K562 (cell line): ENCODE results near the gene WASF2. TPM values are rescaled to one million over a fixed set of nuclear protein-coding genes. Genes with fewer than 3 reads are reported as not detected.

Source experiments
- ATAC-seq: fragments of 200-7000 bp; cut with Tn5 transposase; 3 replicates; pipeline ENCODE4 v1.9.1; 2020; ENCODE audit warnings: moderate library complexity
- BruUV-seq: library from RNA; stranded (reverse); fragments of 400-500 nt; replicated peaks from 2 replicates; lab custom pipeline; 2021; lab: Mats Ljungman, UMichigan
- CTCF ChIA-PET: fragments of 300-600 bp; formaldehyde crosslinking; extraction: SDS; loops from one replicate; lab custom pipeline; 2021; ENCODE audit warnings: low intra/inter-chr PET ratio; lab: Yijun Ruan, JAX
- POLR2A ChIA-PET: fragments of 300-600, 350-650 bp; sonication (Branson Sonifier 250); formaldehyde crosslinking; extraction: SDS; loops from one replicate; lab custom pipeline; 2021; ENCODE audit warnings: antibody characterized with exemption, inconsistent platforms; lab: Yijun Ruan, JAX
- DNase-seq, 4 experiments: peaks; one replicate each; pipeline versions ENCODE4 v3.0.0 to v3.0.0-alpha.2; 2011 to 2018; ENCODE audit warnings: low spot score in 3 of 4, mixed read lengths in 3 of 4; ENCODE audit errors: extremely low read depth in 1 of 4
- FAIRE-seq: peaks from 2 replicates; lab custom pipeline; 2011; peaks lifted over from hg19 to GRCh38; lab: Jason Lieb, UNC
- H2AFZ ChIP-seq: 2 replicates; pipeline ENCODE4 v1.6.0; 2011; ENCODE audit warnings: low read depth, low read length, control low read depth, inconsistent platforms
- H3K27ac ChIP-seq: fragments of 200-600 bp; 3 replicates; pipeline ENCODE4 v1.8.0; 2011; ENCODE audit warnings: low read depth, mild to moderate bottlenecking, control low read depth, inconsistent platforms, low read length, moderate library complexity, mixed read lengths; ENCODE audit errors: extremely low read depth
- H3K27me3 ChIP-seq, 2 experiments: fragments of 300-600 bp in 1 of 2; 2 replicates in 1 of 2; 3 replicates in 1 of 2; pipeline versions ENCODE4 v1.6.0 to v1.8.0; 2011; ENCODE audit warnings: inconsistent platforms in 2 of 2, low read length in 2 of 2, mild to moderate bottlenecking in 1 of 2, mixed read lengths in 1 of 2, moderate library complexity in 1 of 2; ENCODE audit not compliant: control insufficient read depth in 2 of 2, insufficient read depth in 2 of 2
- H3K36me3 ChIP-seq: fragments of 300-600 bp; 3 replicates; pipeline ENCODE4 v1.8.0; 2011; ENCODE audit warnings: mild to moderate bottlenecking, low read length, inconsistent platforms; ENCODE audit not compliant: control insufficient read depth, insufficient read depth
- H3K4me1 ChIP-seq, 2 experiments: fragments of 200-600 bp in 1 of 2; replicated peaks in 1 of 2; 2 replicates in 1 of 2; 3 replicates in 1 of 2; pipeline versions ENCODE4 v1.5.1 to v1.8.0; 2011; ENCODE audit warnings: inconsistent platforms in 2 of 2, low read length in 2 of 2, mild to moderate bottlenecking in 1 of 2, mixed read lengths in 1 of 2, moderate library complexity in 1 of 2; ENCODE audit not compliant: control insufficient read depth in 2 of 2, insufficient read depth in 2 of 2
- H3K4me2 ChIP-seq: 2 replicates; pipeline ENCODE4 v1.6.1; 2011; ENCODE audit warnings: low read length, control low read depth, inconsistent platforms, mixed read lengths; ENCODE audit not compliant: insufficient read depth
- H3K4me3 ChIP-seq: fragments of 200-600 bp; sonication (generic), shearing (Covaris generic); 2 replicates; pipeline ENCODE4 v1.5.1; 2016; ENCODE audit warnings: control low read depth, inconsistent platforms
- H3K79me2 ChIP-seq: fragments of 200-600 bp; 3 replicates; pipeline ENCODE4 v1.8.0; 2011; ENCODE audit warnings: low read length, inconsistent platforms; ENCODE audit not compliant: control insufficient read depth, insufficient read depth
- H3K9ac ChIP-seq, 2 experiments: 2 replicates each; pipeline versions ENCODE4 v1.6.0 to v1.6.1; 2011; ENCODE audit warnings: low read depth in 2 of 2, low read length in 2 of 2, control low read depth in 1 of 2, inconsistent platforms in 1 of 2, mild to moderate bottlenecking in 1 of 2, mixed read lengths in 1 of 2; ENCODE audit not compliant: insufficient read depth in 1 of 2
- H3K9me1 ChIP-seq: one replicate; pipeline ENCODE4 v1.6.0; 2011; ENCODE audit warnings: inconsistent platforms, mild to moderate bottlenecking, low read length, moderate library complexity; ENCODE audit not compliant: control insufficient read depth, insufficient read depth
- H3K9me3 ChIP-seq: replicated peaks from 2 replicates; pipeline ENCODE4 v1.5.1; 2011; ENCODE audit warnings: low read depth, low read length, inconsistent platforms; ENCODE audit not compliant: control insufficient read depth, insufficient read depth
- H4K20me1 ChIP-seq: replicated peaks from 2 replicates; pipeline ENCODE4 v1.6.1; 2011; ENCODE audit warnings: low read length, inconsistent platforms, mixed read lengths; ENCODE audit not compliant: control insufficient read depth, insufficient read depth
- ATF1 ChIP-seq, 2 experiments: fragments of 450-650 bp in 1 of 2; IDR thresholded peaks; 2 replicates each; pipeline ENCODE4 v1.6.1; 2016; ENCODE audit warnings: missing compliant biosample characterization in 1 of 2, missing genetic modification characterization in 1 of 2
- BRF1 ChIP-seq: IDR thresholded peaks from 3 replicates; pipeline ENCODE4 v1.6.1; 2011; ENCODE audit warnings: borderline replicate concordance, mild to moderate bottlenecking; ENCODE audit not compliant: insufficient read length; ENCODE audit errors: extremely low read depth
- EGR1 ChIP-seq: fragments of 450-650 bp; conservative IDR thresholded peaks from 2 replicates; pipeline ENCODE4 v1.6.1; 2017; ENCODE audit warnings: mild to moderate bottlenecking
- GABPB2 ChIP-seq: fragments of 250-450 bp; sonication (Bioruptor Pico); conservative IDR thresholded peaks from 2 replicates; pipeline ENCODE4 v1.5.1; 2021; ENCODE audit warnings: mild to moderate bottlenecking
- ID3 ChIP-seq, 2 experiments: fragments of 250-450 bp in 1 of 2; fragments of 450-650 bp in 1 of 2; sonication (Bioruptor Pico) in 1 of 2; IDR thresholded peaks; 2 replicates each; pipeline versions ENCODE4 v1.6.1 to v1.8.0; 2016 to 2021; ENCODE audit warnings: mild to moderate bottlenecking in 2 of 2, moderate library complexity in 2 of 2, missing compliant biosample characterization in 1 of 2, missing genetic modification characterization in 1 of 2
- NFE2 ChIP-seq: IDR thresholded peaks from 2 replicates; pipeline ENCODE4 v1.6.1; 2014; ENCODE audit warnings: antibody characterized with exemption, low read depth
- PRMT5 ChIP-seq: sonication (generic); formaldehyde crosslinking; IDR thresholded peaks from 2 replicates; pipeline ENCODE4 v1.5.0; 2020; ENCODE audit warnings: missing genetic modification reagents
- SFPQ ChIP-seq: fragments of 200-400 bp; formaldehyde crosslinking; IDR thresholded peaks from 2 replicates; pipeline ENCODE4 v1.6.1; 2017; ENCODE audit warnings: mild to moderate bottlenecking, low read depth, low read length, moderate library complexity
- SMARCE1 ChIP-seq: fragments of 450-650 bp; IDR thresholded peaks from 2 replicates; pipeline ENCODE4 v1.7.1; 2016; ENCODE audit warnings: mild to moderate bottlenecking
- ZNF318 ChIP-seq, 2 experiments: fragments of 450-650 bp; IDR thresholded peaks; 2 replicates each; pipeline ENCODE4 v1.6.1; 2016; ENCODE audit warnings: mild to moderate bottlenecking in 2 of 2, borderline replicate concordance in 1 of 2, low read depth in 1 of 2, moderate library complexity in 1 of 2
- WGBS: fragments of 100-300 bp; shearing (Covaris generic); methylation state at CpG from one replicate; pipeline ENCODE4 v1.1.6; 2016; ENCODE audit warnings: low coverage, mixed read lengths; ENCODE audit not compliant: insufficient coverage; ENCODE audit errors: missing lambda C conversion rate; 5-methylcytosine and 5-hydroxymethylcytosine counted together
- in situ Hi-C: fragments of 300-500 bp; cut with MboI; formaldehyde crosslinking; loops from 4 replicates; pipeline ENCODE4 v1.15.0; 2018; ENCODE audit warnings: inconsistent platforms, mixed read lengths
- intact Hi-C: fragments of 100-400 bp; cut with micrococcal nuclease; formaldehyde crosslinking; loops from 2 replicates; pipeline ENCODE4 v1.14.2; 2022
- polyA plus RNA-seq, 8 experiments: library from polyadenylated mRNA; depleted of rRNA in 4 of 8; stranded (reverse) in 5 of 8; unstranded in 3 of 8; fragments of >200 nt; fragmentation: Nextera tagmentation in 2 of 8; fragmentation: Illumina TruSeq in 1 of 8; extraction: Ambion mirVana in 2 of 8; extraction: Trizol in 1 of 8; gene quantifications; 2 replicates each; pipeline versions ENCODE4 v1.2.1 to v1.2.3, GENCODE V29; 2011 to 2014; ENCODE audit warnings: inconsistent platforms in 1 of 8, missing spikeins in 1 of 8
- total RNA-seq, 7 experiments: library from RNA; depleted of rRNA in 6 of 7; stranded (reverse); fragments of >200 nt in 6 of 7; fragmentation: Illumina TruSeq in 2 of 7; extraction: Trizol in 2 of 7; gene quantifications; 2 replicates each; pipeline versions ENCODE4 v1.2.1 to v1.2.3, GENCODE V29; 2011 to 2021; ENCODE audit warnings: low replicate concordance in 1 of 7

The WASF2 gene
- total and polyA plus RNA-seq, 9 of the 15 experiments (the other 6 are each of a cell fraction or from before 2014, with no cell fraction given): 8.2 to 163 (median 31.2) TPM

- in situ Hi-C loops: loop anchor here (5.0 kb wide), 1 partner anchor 210 kb away; no protein-coding TSS in a partner anchor
- H3K27ac ChIP-seq: no peak overlapping the region
- no TSS peak for BruUV-seq
- no peaks in the 10 kb centered on the region for H4K20me1 ChIP-seq
- FAIRE-seq: no peak
- ATAC-seq: no peak
- peaks cover under 1 to 44% of the 10 kb centered on the region in 2 experiments for H3K4me1 ChIP-seq
- H3K9me3 ChIP-seq: no peaks in the 10 kb centered on the region
- H3K9me1 ChIP-seq: no peaks in the 10 kb centered on the region
- H3K9ac ChIP-seq: peak overlapping the region in 1 of 2 experiments; percentile 59; a peak in 1 of 4 replicates
- H3K79me2 ChIP-seq: peaks cover 12% of the 10 kb centered on the region
- H3K27me3 ChIP-seq: no peaks in the 10 kb centered on the region
- no peak overlapping the region for H3K4me2 ChIP-seq
- H3K4me3 ChIP-seq: no peak overlapping the region
- intact Hi-C loops: loop anchor here (5.0 kb wide), 1 partner anchor 350 kb away; no protein-coding TSS in a partner anchor
- peaks cover 9% of the 10 kb centered on the region; the same call in 1 of the 3 replicates for H3K36me3 ChIP-seq
- ChIA-PET CTCF (interaction anchor here (2.8 to 2.9 kb wide), 2 partner anchors 96 to 100 kb away, joined by 16 to 49 read pairs; no protein-coding TSS in a partner anchor), POLR2A (interaction anchor here (0.7 to 1.8 kb wide), 12 partner anchors 9 to 1590 kb away, joined by 3 to 5 read pairs (median 3); no protein-coding TSS in a partner anchor)
- H2AFZ ChIP-seq: no peak overlapping the region
- WGBS: 53% methylated on average over 3 of the region's 3 CpGs
- peak in 2 of 4 experiments; percentile 50 to 58 for DNase-seq
- TF ChIP-seq PRMT5 (CRISPR knock-in tag) (no peak), GABPB2 (CRISPR knock-in tag) (no peak), ZNF318 (IDR thresholded peaks at IDR 0.05; ENCODE audit: borderline replicate concordance in 1 of 2, low read depth in 1 of 2) (no peak), ID3 (CRISPR knock-in tag; IDR thresholded peaks at IDR 0.05) (no peak), ID3 (tag; IDR thresholded peaks at IDR 0.05) (no peak), NFE2 (no peak), SMARCE1 (no peak), SFPQ (no peak), ATF1 (CRISPR knock-in tag; IDR thresholded peaks at IDR 0.05) (no peak), ATF1 (tag; IDR thresholded peaks at IDR 0.05) (no peak), EGR1 (no peak), BRF1 (no peak)
These were observed 92.9 kb downstream of the WASF2 start for GRCh38 chr1:27397110-27397509.
